BJ (cell line): ENCODE results near the gene LDLRAD4. TPM values are rescaled to one million over a fixed set of nuclear protein-coding genes. Genes with fewer than 3 reads are reported as not detected.

Experiments
- CTCF ChIA-PET: fragments of 350-600 bp; formaldehyde crosslinking; extraction: SDS; loops from one replicate; lab custom pipeline; 2021; ENCODE audit warnings: antibody characterized with exemption, inconsistent platforms; lab: Yijun Ruan, JAX
- POLR2A ChIA-PET: fragments of 300-600 bp; sonication (Branson Sonifier 250); formaldehyde crosslinking; extraction: SDS; loops from one replicate; lab custom pipeline; 2021; ENCODE audit warnings: antibody characterized with exemption; lab: Charles Lee
- DNase-seq: peaks from one replicate; pipeline ENCODE4 v3.0.0-alpha.2; 2011; ENCODE audit warnings: low read depth
- H3K27me3 ChIP-seq: 2 replicates; pipeline ENCODE4 v1.6.0; 2011; ENCODE audit warnings: low read length; ENCODE audit not compliant: control insufficient read depth, insufficient read depth
- H3K36me3 ChIP-seq: 2 replicates; pipeline ENCODE4 v1.5.1; 2011; ENCODE audit warnings: low read length; ENCODE audit not compliant: control insufficient read depth, insufficient read depth
- H3K4me3 ChIP-seq: 2 replicates; pipeline ENCODE4 v1.5.1; 2011; ENCODE audit warnings: low read depth, mild to moderate bottlenecking, control low read depth, low read length
- CTCF ChIP-seq: IDR thresholded peaks from 2 replicates; pipeline ENCODE4 v1.5.1; 2011; ENCODE audit warnings: low read depth, mild to moderate bottlenecking, control low read depth, inconsistent platforms, low read length, moderate library complexity; ENCODE audit not compliant: insufficient read depth
- polyA plus RNA-seq: library from polyadenylated mRNA; depleted of rRNA; stranded (reverse); fragments of >200 nt; gene quantifications from 2 replicates; pipeline ENCODE4 v1.2.3, GENCODE V29; 2011

The LDLRAD4 gene
- polyA plus RNA-seq, 1 experiment: not detected

DNA sequence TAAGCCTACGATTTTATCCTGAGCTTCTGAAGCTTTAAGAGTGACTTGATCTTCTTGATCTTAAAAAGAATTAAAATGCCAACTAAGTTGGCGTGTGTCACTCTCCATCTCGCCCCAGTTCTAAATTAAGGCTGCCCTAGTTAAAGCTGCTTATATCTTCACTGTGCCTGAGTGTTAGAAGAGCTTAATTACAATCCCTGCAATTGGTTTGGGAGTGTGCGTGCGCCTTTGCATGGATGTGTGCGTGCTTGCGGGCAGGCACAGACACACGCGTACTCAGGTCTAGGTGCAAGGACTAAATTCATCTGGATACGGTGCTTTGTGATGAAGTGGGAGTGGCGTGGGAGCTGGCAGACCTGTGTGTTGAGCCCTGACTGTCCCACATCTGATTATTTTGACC is 306.3 kb downstream of the LDLRAD4 start:
- POLR2A ChIA-PET: no interaction called here

DNA sequence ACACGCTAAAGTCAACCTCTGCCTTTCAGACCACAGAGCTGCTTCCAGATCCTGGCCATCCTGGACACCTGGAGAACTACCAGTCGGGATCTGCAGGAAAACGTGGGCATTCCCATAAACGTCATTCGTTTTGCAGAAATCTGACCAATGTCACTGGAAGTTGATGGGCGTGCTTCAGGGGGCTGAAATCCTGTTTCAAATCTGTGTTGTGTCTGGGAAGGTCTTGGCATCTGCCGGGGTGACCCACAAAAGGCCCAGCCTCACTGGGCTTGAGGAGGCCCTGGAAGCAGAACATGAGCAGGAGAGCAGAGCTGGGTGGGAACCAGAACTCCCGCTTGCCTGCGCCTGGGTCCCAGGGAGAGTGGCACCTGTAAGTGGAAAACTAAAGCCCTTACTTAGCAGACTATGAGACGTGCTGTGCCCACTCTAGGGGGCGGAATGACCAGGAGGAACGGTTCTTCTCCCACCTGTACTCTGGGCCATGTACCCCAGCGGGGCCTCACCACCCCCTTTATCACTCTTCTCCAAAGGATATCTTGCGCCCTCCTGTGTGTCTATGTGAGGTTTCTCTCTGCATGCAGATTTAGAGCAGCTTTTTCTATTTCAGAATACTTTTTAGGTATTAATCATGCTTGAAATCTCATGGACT is 306.9 kb downstream of the LDLRAD4 start:
- no peaks in the 10 kb centered on the region for H3K36me3 ChIP-seq
- TF ChIP-seq CTCF: no peak
- no peaks in the 10 kb centered on the region for H3K27me3 ChIP-seq
- ChIA-PET POLR2A (no interaction called here), CTCF (no interaction called here)
- no peak overlapping the region for H3K4me3 ChIP-seq
- no peak for DNase-seq

More for the DNA sequence above, 306.3 kb downstream of the LDLRAD4 start:
- TF ChIP-seq CTCF: no peak
- no peaks in the 10 kb centered on the region for H3K27me3 ChIP-seq
- H3K4me3 ChIP-seq: no peak overlapping the region
- CTCF ChIA-PET: no interaction called here
- DNase-seq: no peak
- no peaks in the 10 kb centered on the region for H3K36me3 ChIP-seq

DNA sequence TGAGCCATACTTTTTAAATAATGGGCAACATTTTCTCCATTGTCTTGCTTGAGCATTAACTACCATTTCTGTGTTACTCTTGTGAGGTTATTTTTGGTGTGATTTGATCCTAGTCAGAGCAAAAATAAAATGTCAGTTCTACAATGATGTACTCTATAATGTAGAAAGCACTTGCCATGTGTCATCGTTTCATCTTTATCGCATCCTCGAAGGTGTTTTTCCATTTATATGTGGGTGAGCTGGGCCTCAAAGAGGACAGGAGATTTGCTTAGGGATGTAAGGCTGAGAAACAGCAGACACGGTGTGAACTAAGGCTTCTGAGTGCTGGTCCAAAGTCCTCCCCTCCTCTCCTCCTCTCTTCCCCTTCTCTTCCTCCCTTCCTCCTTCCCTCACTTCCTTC is 308.0 kb downstream of the LDLRAD4 start:
- POLR2A ChIA-PET: no interaction called here
- no peak for DNase-seq
- H3K36me3 ChIP-seq: no peaks in the 10 kb centered on the region
- no peak overlapping the region for H3K4me3 ChIP-seq
- H3K27me3 ChIP-seq: no peaks in the 10 kb centered on the region
- TF ChIP-seq CTCF: no peak
- CTCF ChIA-PET: no interaction called here

GRCh38 chr18:13527256-13527655 is 308.7 kb downstream of the LDLRAD4 start:
- CTCF ChIA-PET: interaction anchor here (1.6 kb wide), 1 partner anchor 311 kb away, joined by 5 read pairs; no protein-coding TSS in a partner anchor
- no peak for DNase-seq
- H3K4me3 ChIP-seq: no peak overlapping the region
- no peaks in the 10 kb centered on the region for H3K36me3 ChIP-seq
- TF ChIP-seq CTCF: no peak
- POLR2A ChIA-PET: no interaction called here
- H3K27me3 ChIP-seq: no peaks in the 10 kb centered on the region

DNA sequence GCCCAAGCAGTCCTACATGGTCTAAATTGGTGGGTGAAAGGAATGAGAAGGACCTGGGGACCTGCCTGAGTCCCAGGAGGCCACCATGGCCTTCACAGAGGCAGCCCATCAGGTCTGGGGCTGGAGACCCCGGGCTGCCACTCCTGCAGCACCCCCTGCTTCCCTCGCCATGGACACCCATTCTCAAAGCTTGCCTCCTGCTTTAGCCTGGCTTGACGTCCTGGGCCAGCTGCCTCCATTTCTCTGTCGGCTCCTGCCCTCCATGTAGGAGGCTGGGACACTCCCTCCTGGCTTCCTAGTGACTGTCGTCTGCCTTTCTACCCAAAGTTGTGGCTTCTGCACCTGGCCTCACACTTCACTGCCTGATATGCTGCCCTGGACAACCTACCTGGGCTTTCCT is 309.2 kb downstream of the LDLRAD4 start:
- ChIA-PET CTCF (interaction anchor here (1.4 to 1.6 kb wide), 2 partner anchors 10 to 312 kb away, joined by 4 to 5 read pairs; no protein-coding TSS in a partner anchor), POLR2A (no interaction called here)

More for the DNA sequence above, 309.2 kb downstream of the LDLRAD4 start:
- TF ChIP-seq CTCF: no peak
- no peak for DNase-seq
- Histone ChIP-seq H3K36me3 (no peaks in the 10 kb centered on the region), H3K4me3 (no peak overlapping the region), H3K27me3 (no peaks in the 10 kb centered on the region)
